Type B pancreatic cell (in vitro differentiated cells): ENCODE measurements around the gene YJEFN3. TPM values are rescaled to one million over a fixed set of nuclear protein-coding genes. Genes with fewer than 3 reads are reported as not detected.

ENCODE experiments used
- DNase-seq: peaks from one replicate; pipeline ENCODE4 v3.0.0; 2021; ENCODE audit warnings: mixed read lengths; ENCODE audit not compliant: unreplicated experiment; ENCODE audit errors: extremely low spot score
- H3K27ac Mint-ChIP-seq: 2 replicates; pipeline ENCODE4 v1.8.0; 2021; ENCODE audit warnings: mild to moderate bottlenecking, mixed read lengths
- H3K27me3 Mint-ChIP-seq: 2 replicates; pipeline ENCODE4 v1.8.0; 2021; ENCODE audit warnings: mixed read lengths
- H3K36me3 Mint-ChIP-seq: 2 replicates; pipeline ENCODE4 v1.8.0; 2021; ENCODE audit warnings: mixed read lengths
- H3K4me1 Mint-ChIP-seq: one replicate; pipeline ENCODE4 v1.8.0; 2021; ENCODE audit warnings: mixed read lengths; ENCODE audit not compliant: unreplicated experiment
- H3K4me3 Mint-ChIP-seq: 2 replicates; pipeline ENCODE4 v1.8.0; 2021; ENCODE audit warnings: mild to moderate bottlenecking, mixed read lengths
- H3K9me3 Mint-ChIP-seq: 2 replicates; pipeline ENCODE4 v1.8.0; 2021; ENCODE audit warnings: mixed read lengths
- total RNA-seq: library from RNA; stranded (reverse); gene quantifications from 2 replicates; pipeline ENCODE4 v1.2.1, GENCODE V29; 2021; ENCODE audit warnings: low replicate concordance
- TF ChIP-seq, protein P1 (sequence below): fragments of 200-600 bp; sonication (generic); conservative IDR thresholded peaks from 2 replicates; pipeline ENCODE4 v1.5.0; 2021; ENCODE audit warnings: antibody characterized with exemption, mild to moderate bottlenecking

Gene YJEFN3
- total RNA-seq, 1 donor from 2014 or later: 23.2 TPM

DNA sequence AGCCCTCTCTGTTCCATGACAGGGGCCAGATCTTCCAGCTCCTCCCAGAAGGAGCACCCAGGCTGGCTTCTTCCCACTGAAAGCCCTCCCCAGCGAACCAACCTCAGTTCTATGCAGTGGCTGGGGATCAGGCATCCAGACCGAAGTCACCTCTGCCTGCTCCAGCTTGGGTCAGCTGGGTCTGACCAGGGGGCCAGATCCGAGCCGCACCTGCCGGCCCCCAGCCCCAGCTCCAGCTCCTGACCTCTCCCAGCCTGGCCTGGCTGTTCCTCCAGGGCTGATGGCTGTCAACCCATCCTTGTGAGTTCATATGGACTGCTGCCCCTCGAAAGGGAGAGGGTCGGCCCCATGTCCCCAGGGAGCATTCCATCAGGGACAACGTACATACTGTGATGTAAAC, 21.4 kb upstream of the YJEFN3 start:
- TF ChIP-seq, protein P1, sequence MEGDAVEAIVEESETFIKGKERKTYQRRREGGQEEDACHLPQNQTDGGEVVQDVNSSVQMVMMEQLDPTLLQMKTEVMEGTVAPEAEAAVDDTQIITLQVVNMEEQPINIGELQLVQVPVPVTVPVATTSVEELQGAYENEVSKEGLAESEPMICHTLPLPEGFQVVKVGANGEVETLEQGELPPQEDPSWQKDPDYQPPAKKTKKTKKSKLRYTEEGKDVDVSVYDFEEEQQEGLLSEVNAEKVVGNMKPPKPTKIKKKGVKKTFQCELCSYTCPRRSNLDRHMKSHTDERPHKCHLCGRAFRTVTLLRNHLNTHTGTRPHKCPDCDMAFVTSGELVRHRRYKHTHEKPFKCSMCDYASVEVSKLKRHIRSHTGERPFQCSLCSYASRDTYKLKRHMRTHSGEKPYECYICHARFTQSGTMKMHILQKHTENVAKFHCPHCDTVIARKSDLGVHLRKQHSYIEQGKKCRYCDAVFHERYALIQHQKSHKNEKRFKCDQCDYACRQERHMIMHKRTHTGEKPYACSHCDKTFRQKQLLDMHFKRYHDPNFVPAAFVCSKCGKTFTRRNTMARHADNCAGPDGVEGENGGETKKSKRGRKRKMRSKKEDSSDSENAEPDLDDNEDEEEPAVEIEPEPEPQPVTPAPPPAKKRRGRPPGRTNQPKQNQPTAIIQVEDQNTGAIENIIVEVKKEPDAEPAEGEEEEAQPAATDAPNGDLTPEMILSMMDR: no peak
- Mint-ChIP-seq H3K27ac (no peak overlapping the region), H3K4me3 (no peak overlapping the region), H3K9me3 (no peaks in the 10 kb centered on the region), H3K36me3 (peaks cover 11% of the 10 kb centered on the region), H3K27me3 (no peaks in the 10 kb centered on the region), H3K4me1 (no peaks in the 10 kb centered on the region)
- DNase-seq: no peak

DNA sequence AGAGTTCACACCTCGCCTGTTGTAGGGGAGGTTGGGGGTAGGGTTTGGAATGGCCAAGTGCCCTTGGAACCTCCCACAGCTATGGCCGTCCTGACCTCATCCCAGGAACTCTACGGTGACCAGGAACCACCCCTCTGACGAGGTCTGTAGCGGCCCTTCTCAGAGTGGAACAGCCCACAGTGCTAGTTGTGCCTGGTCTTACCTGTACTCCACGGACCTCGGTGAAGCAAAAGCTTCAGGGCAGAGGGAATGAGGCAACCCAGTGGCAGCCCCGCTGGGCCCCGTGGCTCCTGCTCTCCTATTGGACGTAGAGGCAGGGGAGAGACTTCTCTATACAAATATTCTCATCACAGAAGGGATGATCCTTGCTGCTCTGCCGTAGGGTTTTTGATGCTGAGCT, 20.5 kb upstream of the YJEFN3 start:
- Mint-ChIP-seq H3K27ac (peak overlapping the region; percentile 48), H3K36me3 (peaks cover 12% of the 10 kb centered on the region), H3K9me3 (no peaks in the 10 kb centered on the region), H3K27me3 (no peaks in the 10 kb centered on the region), H3K4me3 (no peak overlapping the region), H3K4me1 (no peaks in the 10 kb centered on the region)
- TF ChIP-seq, protein P1: no peak
- DNase-seq: no peak

DNA sequence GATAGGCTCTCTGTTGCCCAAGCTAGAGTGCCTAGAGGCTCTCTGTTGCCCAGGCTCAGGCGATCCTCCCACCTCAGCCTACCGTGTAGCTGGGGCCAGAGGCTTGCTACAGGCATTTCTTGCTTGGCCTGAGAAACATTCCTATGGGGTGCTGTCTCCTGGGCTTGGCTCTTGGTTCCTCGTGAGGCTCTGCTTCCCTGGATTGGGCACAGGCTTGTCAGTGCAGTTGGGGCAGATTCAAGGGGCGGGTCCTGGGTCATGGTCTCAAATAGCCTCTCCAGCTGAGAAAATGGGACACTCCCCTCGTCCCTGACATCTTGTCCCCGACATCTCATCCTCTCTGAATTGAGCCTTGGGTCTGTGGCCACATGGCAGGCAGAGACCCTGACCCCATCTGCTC, 18.3 kb upstream of the YJEFN3 start:
- Mint-ChIP-seq H3K4me1 (no peaks in the 10 kb centered on the region), H3K9me3 (no peaks in the 10 kb centered on the region), H3K36me3 (peaks cover 12% of the 10 kb centered on the region), H3K4me3 (peak overlapping the region; percentile 58), H3K27ac (peak overlapping the region; percentile 84), H3K27me3 (no peaks in the 10 kb centered on the region)
- DNase-seq: no peak
- TF ChIP-seq, protein P1: no peak

GRCh38 chr19:19513682-19514081, 15.0 kb upstream of the YJEFN3 start:
- H3K9me3 Mint-ChIP-seq: no peaks in the 10 kb centered on the region
- H3K4me3 Mint-ChIP-seq: no peak overlapping the region
- H3K4me1 Mint-ChIP-seq: peaks cover 7% of the 10 kb centered on the region
- DNase-seq: no peak
- no peak overlapping the region for H3K27ac Mint-ChIP-seq
- H3K36me3 Mint-ChIP-seq: peaks cover 4% of the 10 kb centered on the region
- TF ChIP-seq, protein P1: no peak
- no peaks in the 10 kb centered on the region for H3K27me3 Mint-ChIP-seq

- no peak for DNase-seq
- TF ChIP-seq, protein P1: no peak
- H3K4me3 Mint-ChIP-seq: no peak overlapping the region
- H3K9me3 Mint-ChIP-seq: no peaks in the 10 kb centered on the region
- H3K36me3 Mint-ChIP-seq: peaks cover 4% of the 10 kb centered on the region
- H3K27me3 Mint-ChIP-seq: no peaks in the 10 kb centered on the region
- peaks cover 7% of the 10 kb centered on the region for H3K4me1 Mint-ChIP-seq
- H3K27ac Mint-ChIP-seq: no peak overlapping the region
Measured at GRCh38 chr19:19514215-19514657, 14.5 kb upstream of the YJEFN3 start.
